ENCODE measurements around the gene CADM3. TPM values are rescaled to one million over a fixed set of nuclear protein-coding genes. Genes with fewer than 3 reads are reported as not detected.

CADM3 gene
- total and polyA plus RNA-seq, 2 of the 8 experiments (the other 6 are each of a cell fraction or from before 2014, with no cell fraction given): 8.3 to 8.5 TPM

DNA sequence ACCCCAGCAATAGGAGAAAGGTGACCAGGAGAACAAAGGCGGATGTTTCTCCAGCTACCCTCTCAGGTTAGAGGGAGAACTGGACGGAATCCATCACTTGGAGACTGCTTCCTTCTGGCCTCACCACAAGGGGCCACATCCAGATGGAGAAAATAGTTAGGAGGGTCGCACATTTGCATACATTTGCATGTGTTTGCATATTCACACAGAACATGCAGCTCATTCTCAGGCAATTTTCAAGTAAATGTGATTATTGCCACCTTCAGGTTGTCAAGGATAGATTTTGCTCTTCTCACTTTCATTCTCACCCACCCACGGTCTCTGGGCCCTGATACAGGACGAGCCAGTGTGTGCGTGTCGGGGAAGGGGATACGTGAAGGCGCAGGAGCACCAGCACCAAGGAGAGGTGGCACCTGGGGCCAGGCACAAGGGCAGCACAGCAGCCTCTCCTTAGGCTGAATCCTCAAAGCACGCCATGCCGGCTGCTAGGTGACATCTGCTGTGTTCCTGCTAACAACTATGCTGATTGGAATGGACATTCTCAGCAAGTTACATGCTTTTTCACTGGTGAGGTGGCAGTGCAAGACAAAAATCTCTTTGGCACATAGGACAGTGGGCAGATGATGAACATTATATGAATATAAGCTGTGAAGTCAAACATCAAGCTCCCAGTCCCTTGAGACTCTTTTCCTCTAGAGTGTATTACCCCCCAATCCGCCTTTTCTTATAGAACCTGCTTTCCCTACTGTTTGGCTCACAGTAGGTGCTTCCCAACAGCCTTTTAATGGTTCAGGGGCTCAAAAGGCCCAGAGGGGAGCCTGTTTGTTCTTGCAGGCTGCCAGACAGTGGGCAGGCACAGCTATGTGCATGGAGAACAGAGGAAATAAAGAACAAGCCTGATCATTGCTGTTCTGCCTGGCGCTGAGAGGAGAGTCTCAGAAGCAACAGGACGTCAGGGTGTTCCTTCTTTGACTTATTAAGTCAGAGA, 47.5 kb downstream of the CADM3 start (continued):
- TF ChIP-seq, protein P1, sequence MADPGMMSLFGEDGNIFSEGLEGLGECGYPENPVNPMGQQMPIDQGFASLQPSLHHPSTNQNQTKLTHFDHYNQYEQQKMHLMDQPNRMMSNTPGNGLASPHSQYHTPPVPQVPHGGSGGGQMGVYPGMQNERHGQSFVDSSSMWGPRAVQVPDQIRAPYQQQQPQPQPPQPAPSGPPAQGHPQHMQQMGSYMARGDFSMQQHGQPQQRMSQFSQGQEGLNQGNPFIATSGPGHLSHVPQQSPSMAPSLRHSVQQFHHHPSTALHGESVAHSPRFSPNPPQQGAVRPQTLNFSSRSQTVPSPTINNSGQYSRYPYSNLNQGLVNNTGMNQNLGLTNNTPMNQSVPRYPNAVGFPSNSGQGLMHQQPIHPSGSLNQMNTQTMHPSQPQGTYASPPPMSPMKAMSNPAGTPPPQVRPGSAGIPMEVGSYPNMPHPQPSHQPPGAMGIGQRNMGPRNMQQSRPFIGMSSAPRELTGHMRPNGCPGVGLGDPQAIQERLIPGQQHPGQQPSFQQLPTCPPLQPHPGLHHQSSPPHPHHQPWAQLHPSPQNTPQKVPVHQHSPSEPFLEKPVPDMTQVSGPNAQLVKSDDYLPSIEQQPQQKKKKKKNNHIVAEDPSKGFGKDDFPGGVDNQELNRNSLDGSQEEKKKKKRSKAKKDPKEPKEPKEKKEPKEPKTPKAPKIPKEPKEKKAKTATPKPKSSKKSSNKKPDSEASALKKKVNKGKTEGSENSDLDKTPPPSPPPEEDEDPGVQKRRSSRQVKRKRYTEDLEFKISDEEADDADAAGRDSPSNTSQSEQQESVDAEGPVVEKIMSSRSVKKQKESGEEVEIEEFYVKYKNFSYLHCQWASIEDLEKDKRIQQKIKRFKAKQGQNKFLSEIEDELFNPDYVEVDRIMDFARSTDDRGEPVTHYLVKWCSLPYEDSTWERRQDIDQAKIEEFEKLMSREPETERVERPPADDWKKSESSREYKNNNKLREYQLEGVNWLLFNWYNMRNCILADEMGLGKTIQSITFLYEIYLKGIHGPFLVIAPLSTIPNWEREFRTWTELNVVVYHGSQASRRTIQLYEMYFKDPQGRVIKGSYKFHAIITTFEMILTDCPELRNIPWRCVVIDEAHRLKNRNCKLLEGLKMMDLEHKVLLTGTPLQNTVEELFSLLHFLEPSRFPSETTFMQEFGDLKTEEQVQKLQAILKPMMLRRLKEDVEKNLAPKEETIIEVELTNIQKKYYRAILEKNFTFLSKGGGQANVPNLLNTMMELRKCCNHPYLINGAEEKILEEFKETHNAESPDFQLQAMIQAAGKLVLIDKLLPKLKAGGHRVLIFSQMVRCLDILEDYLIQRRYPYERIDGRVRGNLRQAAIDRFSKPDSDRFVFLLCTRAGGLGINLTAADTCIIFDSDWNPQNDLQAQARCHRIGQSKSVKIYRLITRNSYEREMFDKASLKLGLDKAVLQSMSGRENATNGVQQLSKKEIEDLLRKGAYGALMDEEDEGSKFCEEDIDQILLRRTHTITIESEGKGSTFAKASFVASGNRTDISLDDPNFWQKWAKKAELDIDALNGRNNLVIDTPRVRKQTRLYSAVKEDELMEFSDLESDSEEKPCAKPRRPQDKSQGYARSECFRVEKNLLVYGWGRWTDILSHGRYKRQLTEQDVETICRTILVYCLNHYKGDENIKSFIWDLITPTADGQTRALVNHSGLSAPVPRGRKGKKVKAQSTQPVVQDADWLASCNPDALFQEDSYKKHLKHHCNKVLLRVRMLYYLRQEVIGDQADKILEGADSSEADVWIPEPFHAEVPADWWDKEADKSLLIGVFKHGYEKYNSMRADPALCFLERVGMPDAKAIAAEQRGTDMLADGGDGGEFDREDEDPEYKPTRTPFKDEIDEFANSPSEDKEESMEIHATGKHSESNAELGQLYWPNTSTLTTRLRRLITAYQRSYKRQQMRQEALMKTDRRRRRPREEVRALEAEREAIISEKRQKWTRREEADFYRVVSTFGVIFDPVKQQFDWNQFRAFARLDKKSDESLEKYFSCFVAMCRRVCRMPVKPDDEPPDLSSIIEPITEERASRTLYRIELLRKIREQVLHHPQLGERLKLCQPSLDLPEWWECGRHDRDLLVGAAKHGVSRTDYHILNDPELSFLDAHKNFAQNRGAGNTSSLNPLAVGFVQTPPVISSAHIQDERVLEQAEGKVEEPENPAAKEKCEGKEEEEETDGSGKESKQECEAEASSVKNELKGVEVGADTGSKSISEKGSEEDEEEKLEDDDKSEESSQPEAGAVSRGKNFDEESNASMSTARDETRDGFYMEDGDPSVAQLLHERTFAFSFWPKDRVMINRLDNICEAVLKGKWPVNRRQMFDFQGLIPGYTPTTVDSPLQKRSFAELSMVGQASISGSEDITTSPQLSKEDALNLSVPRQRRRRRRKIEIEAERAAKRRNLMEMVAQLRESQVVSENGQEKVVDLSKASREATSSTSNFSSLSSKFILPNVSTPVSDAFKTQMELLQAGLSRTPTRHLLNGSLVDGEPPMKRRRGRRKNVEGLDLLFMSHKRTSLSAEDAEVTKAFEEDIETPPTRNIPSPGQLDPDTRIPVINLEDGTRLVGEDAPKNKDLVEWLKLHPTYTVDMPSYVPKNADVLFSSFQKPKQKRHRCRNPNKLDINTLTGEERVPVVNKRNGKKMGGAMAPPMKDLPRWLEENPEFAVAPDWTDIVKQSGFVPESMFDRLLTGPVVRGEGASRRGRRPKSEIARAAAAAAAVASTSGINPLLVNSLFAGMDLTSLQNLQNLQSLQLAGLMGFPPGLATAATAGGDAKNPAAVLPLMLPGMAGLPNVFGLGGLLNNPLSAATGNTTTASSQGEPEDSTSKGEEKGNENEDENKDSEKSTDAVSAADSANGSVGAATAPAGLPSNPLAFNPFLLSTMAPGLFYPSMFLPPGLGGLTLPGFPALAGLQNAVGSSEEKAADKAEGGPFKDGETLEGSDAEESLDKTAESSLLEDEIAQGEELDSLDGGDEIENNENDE (IDR thresholded peaks at IDR 0.05; ENCODE audit: insufficient replicate concordance, low read length): no peak
- TF ChIP-seq SRF (IDR thresholded peaks at IDR 0.05; ENCODE audit: low read depth, low read length) (no peak), CREB1 (IDR thresholded peaks at IDR 0.05) (no peak), PHF8 (conservative IDR thresholded peaks at IDR 0.05; ENCODE audit: low read depth, low read length) (no peak), YY1 (IDR thresholded peaks at IDR 0.05; ENCODE audit: low read depth, low read length) (no peak), SIX5 (IDR thresholded peaks at IDR 0.05; ENCODE audit: low read depth, low read length) (no peak), SAP30 (IDR thresholded peaks at IDR 0.05; ENCODE audit: insufficient read depth, insufficient replicate concordance, low read length) (no peak)
- TF ChIP-seq, protein P2, sequence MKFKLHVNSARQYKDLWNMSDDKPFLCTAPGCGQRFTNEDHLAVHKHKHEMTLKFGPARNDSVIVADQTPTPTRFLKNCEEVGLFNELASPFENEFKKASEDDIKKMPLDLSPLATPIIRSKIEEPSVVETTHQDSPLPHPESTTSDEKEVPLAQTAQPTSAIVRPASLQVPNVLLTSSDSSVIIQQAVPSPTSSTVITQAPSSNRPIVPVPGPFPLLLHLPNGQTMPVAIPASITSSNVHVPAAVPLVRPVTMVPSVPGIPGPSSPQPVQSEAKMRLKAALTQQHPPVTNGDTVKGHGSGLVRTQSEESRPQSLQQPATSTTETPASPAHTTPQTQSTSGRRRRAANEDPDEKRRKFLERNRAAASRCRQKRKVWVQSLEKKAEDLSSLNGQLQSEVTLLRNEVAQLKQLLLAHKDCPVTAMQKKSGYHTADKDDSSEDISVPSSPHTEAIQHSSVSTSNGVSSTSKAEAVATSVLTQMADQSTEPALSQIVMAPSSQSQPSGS (IDR thresholded peaks at IDR 0.05; ENCODE audit: low read length): no peak

Measured in H1 (cell line).